ENCODE measurements around the gene MAGEA11.
"Not testable (repeated sequence)": the region's sequence is repeated elsewhere in the genome, so short reads cannot be mapped to it uniquely, and the experiment has no call there.

Gene MAGEA11, protein sequence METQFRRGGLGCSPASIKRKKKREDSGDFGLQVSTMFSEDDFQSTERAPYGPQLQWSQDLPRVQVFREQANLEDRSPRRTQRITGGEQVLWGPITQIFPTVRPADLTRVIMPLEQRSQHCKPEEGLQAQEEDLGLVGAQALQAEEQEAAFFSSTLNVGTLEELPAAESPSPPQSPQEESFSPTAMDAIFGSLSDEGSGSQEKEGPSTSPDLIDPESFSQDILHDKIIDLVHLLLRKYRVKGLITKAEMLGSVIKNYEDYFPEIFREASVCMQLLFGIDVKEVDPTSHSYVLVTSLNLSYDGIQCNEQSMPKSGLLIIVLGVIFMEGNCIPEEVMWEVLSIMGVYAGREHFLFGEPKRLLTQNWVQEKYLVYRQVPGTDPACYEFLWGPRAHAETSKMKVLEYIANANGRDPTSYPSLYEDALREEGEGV

DNA sequence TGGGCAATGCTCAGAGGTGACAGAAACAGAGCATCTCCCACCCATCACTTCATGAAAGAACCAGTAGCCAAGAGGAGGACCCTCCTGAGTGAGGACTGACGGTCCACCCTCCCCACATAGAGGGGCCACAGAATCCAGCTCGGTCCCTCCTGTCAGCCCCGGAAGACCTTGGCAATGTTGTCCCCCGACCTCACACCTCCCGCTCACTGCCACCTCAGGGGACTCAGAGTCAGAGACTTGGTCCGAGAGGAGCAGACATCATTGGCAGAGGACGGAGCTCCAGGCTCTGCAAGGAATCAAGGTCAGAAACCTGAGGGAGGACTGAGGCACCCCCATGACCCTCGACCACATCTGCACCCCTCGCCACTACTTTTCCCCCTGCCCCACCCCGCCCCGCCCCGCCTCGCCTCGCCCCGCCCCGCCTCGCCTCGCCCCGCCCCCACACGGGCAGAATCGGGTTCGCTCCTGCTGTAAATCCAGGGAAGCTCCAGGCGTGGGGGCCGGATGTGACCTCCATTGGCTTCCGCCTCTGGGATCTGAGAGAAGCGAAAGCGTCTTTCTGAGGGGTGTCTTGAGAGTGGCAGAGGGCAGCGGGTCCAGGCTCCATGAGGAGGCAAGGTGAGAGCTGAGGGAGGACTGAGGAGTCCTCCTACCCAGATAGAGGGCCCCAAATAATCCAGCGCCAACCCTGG is at the start of gene MAGEA11:
Gene MAGEA11 (plus strand): TSS at position 516 of the 692 bp plus-strand sequence. CDS start 1,100 bp downstream, outside the sequence.
- DNase-seq (ENCODE audit: low read depth in 2 of 2, low spot score in 1 of 2), result no peak

DNA sequence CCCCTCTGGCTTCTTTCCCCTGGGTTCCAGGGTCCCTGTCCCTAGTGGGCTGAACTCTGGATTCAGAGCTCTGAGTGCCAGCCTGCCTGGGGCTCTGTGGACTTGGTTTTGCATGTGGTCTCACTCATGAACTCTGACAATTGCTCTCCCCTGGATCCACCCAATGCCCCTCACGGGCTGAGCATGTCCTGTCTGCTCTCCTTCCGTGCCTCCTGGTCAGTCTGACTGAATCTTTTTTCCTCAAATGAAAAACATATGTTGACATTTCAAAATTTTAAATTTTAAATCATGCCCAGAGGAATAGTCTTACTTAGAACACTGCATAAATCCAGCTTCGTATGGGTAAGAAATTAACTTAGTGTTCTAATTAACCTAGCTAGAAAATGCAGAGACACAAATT is 36.8 kb upstream of the MAGEA11 start:
- DNase-seq (ENCODE audit: low read depth in 2 of 2, low spot score in 1 of 2), result not testable (repeated sequence)

DNA sequence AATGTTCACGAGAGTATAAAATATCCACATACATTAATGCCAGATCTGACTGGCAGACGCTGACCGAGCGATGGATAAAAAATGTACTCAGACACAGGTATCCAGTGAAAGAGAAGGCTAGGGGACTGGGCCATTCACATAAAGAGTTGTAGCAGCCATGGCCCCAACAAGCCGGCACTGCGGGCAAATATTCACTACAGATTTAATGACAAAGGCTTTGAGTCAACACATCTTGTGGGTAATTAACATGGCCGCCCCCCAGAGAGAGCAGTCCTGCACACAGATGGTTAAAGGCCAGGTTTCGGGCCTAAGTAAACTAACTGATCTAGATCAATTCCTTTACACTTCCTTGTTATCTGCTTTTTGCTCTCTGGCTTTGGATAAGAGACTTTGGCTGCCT is 36.3 kb upstream of the MAGEA11 start:
- not testable (repeated sequence) for DNase-seq (ENCODE audit: low read depth in 2 of 2, low spot score in 1 of 2)

DNA sequence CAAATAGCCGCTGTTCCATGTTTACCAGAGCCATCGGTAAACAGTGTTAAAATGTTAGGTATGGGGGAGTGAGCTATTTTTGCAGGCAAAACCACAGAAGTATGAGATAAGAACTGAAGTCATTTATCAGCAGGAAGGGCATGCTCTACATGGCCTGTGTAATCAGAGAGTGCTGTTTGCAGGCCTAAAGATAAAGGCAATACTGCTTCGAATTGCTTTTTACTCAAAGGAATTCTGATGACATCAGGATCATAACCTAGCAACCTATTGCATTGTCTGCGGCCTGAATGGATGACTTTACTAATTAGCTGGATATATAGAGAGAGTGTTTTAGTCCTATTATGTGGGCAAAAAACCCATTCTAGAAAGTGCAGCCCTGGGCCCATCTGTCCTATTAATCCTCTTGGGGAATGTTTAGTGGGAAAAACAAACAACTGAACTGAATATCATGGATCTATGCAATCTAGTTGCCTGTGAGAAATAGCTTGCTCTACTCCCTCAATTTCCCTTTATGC is 32.6 kb upstream of the MAGEA11 start:
- DNase-seq (ENCODE audit: low read depth in 2 of 2, low spot score in 1 of 2), result not testable (repeated sequence)

DNA sequence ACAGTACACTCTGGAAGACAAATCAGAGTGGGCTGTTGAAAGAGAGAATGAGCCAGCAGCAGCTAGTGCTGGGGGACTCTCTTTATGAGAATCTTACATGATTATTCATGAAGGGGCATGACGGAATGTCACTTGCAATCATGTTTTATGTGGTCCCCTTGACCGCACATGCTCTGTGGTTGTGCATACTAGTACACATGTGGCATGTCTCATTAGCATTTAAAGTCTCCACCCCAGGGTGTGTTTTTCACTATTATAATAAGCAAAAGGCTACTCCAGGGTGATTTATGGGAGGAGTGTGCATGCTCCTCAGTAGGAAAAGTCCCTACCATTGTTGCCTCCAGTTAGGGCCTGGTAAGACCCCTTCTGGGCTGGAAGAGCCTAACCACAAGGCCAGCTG is 30.7 kb upstream of the MAGEA11 start:
- DNase-seq (ENCODE audit: low read depth in 2 of 2, low spot score in 1 of 2), result no peak

DNA sequence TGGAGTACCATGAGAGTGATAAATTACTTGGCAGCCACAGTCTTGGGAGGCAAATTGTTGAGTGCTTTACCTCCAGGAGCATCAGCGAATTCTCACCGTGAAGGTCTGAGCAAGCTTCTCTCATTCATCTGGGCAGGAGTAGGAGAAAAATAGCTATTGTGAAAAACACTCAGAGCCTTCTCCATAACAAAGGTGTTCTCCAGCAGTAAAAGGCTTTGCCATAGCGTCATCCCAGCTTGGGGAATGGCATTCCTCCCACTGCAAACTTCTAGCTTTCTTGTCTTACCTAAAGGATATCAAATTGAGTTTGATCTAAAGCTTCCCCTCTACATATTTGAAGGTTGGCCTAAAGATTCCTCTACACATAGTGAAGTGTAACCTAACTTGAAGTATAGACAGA is 29.8 kb upstream of the MAGEA11 start:
- DNase-seq (ENCODE audit: low read depth in 2 of 2, low spot score in 1 of 2), result no peak

DNA sequence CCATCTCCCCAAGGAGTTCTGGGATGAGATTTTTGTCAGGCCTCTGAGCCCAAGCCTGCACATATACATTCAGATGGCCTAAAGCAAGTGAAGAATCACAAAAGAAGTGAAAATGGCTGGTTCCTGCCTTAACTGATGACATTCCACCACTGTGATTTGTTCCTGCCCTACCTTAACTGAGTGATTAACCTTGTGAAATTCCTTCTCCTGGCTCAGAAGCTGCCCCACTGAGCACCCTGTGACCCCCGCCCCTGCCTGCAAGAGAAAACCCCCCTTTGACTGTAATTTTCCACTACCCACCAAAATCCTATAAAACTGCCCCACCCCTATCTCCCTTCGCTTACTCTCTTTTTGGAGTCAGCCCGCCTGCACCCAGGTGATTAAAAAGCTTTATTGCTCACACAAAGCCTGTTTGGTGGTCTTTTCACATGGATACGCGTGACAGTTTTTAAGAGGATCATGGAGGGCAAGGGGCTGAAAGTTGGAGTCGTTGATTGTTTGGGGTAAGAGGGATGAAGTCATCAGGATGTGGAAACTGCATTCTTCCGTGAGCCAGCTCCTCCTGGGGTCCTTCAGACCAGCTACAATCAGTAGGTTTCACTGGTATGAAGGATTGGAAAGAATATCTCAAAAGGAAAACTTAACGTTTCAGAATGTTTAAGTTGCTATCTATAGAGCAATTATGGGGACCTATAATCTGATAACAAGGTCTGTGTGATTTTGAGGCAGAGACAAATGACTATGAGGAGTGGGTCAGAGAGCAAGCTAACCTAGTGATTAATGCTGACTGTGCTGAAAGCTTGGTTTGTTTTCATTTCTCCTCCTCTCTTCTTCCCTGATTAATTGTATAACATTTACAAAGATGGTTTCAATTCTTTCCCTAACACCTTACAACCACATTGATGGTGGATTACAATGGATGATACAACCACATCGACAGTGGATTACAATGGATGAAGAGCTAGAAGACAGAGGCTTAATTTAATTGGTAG is 28.6 kb upstream of the MAGEA11 start:
- DNase-seq (ENCODE audit: low read depth in 2 of 2, low spot score in 1 of 2), result no peak

DNA sequence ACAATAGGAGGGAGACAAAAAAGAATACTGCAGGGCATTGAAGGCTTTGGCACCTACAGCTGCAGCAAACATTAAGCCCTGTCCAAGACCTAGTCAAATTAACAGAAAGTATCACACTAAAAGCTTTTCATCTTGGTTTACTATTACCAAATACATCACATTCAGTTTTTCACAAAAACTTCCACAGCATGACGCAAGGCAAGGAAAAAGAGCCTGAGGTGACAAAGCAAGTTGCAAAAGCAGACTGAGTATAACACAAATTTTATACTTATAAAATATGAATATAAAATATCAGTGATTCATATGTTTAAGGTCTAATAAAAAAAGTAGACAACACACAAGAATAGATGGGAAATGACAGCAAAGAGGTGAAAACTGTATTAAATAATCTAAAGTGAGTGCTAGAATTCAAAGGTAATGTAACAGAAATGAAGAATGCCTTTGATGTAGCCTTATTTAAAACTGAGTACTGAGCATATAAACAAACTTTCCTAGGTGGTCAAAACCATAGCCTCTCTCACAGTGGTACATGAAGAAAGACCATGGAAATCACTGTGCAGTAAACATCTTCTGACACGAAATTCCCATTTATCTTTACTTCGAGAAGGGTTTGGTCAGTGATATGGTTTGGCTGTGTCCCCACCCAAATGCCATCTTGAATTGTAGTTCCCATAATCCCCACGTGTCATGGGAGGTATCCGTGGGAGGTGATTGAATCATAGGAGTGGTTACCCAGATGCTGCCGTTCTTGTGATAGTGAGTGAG is 27.7 kb upstream of the MAGEA11 start:
- DNase-seq (ENCODE audit: low read depth in 2 of 2, low spot score in 1 of 2), result no peak

DNA sequence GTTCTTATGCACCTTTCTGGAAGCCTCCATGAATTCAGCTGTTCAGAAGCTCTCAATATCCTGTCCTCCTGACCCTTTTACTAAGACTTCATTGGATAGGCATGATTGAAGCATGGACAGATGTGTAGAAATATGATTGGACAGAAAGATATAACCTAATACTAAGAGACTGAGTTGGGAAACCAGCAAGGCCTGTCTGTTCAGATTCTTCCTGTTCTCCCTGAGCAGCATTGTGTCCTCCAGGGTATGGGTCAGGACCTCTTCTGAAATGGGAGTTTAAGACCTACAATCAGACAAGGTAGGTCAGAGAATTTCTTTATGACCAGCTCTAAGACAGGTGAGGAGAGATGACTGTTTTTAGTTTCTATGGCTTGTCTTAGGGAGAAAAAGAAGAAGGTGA is 23.9 kb upstream of the MAGEA11 start:
- DNase-seq (ENCODE audit: low read depth in 2 of 2, low spot score in 1 of 2), result no peak

DNA sequence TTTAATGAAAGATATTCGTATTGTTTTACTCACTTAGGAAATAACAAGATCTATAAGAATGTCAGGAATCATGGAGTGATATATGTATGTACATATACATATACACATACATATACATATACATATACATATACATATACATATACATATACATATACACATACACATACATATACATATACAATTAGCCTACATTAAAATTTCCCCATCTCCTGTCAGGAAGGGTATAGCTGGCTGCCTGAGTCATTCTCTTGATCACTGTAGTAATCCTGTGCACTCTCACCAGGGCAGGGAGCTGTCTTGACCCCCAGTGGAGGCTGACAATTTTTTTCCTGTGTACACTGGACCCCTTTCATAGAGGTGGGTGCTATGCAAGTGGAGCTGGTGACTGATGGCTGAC is 23.3 kb upstream of the MAGEA11 start:
- no peak for DNase-seq (ENCODE audit: low read depth in 2 of 2, low spot score in 1 of 2)

DNA sequence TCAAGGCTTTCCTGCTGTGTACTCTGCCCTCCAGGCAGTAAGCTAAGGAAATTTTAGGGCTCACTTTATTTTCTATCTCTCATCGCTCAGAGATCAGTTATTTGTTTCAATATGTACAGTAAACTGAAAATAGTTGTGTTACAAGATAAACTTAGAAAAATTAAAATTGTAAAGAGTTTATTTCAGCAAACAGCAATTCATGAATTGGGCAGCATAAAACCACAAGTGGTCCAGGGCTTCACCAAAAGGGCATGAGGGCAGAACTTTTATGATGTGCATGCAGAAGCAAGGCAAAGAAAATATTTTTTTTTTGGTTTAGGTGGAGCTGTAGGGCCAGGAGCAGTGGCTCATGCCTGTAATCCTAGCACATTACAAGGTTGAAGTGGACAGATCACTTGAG is 20.1 kb upstream of the MAGEA11 start:
- no peak for DNase-seq (ENCODE audit: low read depth in 2 of 2, low spot score in 1 of 2)

DNA sequence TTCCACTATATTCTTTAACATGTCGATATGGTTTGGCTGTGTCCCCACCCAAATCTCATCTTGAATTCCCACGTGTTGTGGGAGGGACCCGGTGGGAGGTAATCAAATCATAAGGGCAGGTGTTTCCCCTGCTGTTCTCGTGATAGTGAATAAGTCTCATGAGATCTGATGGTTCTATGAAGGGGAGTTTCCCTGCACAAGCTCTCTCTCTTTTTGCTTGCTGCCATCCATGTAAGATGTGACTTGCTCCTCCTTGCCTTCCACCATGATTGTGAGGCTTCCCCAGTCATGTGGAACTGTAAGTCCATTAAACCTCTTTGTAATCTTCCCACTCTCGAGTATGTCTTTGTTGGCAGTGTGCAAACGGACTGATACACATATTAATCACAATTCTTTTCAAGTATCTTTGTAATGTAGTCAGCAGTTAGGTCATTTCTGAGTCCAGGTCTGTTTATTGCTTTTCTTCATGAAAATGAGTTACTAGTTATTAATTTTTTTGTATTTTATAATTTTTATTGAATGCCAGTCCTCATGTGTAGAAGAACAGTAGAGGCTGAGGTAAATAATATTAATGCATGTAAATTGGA is 19.1 kb upstream of the MAGEA11 start:
- not testable (repeated sequence) for DNase-seq (ENCODE audit: low read depth in 2 of 2, low spot score in 1 of 2)

DNA sequence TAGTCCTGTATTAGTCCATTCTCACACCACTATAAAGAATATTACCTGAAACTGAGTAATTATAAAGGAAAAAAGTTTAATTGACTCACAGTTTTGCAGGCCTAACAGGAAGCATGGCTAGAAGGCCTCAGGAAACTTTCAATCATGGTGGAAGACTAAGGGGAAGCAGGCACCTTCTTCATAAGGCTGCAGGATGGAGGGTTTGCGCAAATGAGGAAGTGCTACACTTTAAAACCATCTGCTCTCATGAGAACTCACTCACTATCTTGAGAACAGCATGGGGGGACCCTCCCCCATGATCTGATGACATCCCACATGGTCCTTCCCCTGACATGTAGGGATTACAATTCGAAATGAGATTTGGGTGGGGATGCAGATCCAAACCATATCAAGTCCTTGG is 12.1 kb upstream of the MAGEA11 start:
- DNase-seq (ENCODE audit: low read depth in 2 of 2, low spot score in 1 of 2), result no peak

DNA sequence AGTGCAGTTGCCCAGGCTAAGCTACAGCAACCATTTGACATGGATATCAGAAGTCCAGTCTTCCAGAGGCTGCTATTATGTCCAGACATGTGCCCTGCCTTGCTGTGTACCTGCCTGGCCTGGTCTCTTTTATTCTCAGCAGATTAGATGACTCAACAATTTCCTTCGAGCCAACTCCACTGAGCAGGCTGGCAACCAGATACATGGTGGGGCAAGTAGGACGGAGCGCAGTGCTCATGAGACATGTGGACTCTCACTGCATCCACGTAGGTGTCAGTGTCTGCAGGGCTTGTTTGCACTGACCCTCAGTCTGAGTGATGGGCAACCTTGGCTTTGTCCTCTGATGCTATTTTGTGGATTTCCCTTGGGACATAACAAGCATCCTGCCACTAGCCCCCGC is 7.2 kb upstream of the MAGEA11 start:
- DNase-seq (ENCODE audit: low read depth in 2 of 2, low spot score in 1 of 2), result no peak

DNA sequence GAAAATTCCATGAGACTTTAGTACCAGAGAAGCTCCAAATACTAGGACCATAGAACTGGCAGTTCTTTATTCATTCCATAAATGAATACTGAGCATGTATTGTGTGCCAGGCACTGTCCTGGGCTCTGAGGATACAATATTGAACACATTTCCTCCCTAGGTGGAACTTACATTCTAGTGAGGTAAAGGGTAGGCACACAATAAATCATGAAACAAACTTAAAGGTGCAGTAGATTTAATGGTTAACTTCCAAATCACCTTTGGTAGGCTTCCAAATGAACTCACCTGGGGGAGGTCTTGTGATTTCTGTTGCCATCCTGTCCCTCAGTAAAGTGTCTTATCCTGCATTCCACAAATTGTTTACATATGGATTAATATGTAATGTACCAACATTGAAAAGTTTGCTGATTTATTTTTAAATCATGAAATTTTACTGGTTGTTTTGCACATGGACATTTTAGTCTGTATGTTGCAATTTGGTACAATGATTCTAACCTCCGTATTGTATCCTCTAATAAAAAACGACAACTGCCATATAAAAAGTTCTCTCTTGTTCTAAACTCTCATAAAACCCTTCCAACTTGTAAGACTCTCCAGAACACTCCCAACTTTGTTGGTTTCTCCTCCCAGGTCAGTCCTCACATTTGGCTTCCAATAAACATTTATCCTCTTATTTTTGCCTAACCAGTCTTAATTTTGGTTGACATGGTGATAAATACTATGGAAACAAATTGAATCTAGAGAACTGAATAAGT is 4.5 kb upstream of the MAGEA11 start:
- DNase-seq (ENCODE audit: low read depth in 2 of 2, low spot score in 1 of 2), result no peak

DNA sequence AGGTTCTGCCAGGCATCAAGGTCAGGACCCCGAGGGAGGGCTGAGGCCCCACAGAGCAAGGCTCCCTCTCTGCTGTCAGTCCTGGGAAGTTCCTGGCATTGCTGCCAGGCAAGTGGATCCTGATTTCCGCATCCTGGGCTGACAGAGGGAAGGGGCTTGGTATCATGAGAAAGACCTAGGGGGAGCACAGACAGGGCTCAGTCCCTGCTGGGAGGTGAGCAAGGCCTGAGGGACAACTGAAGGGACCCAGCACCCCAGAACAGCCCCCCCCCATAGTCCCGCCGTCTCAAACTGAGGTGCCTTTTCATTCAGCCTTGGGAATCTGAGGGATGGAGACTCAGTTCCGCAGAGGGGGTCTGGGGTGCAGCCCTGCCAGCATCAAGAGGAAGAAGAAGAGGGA is 971 bp downstream of the MAGEA11 start:
- no peak for DNase-seq (ENCODE audit: low read depth in 2 of 2, low spot score in 1 of 2)

DNA sequence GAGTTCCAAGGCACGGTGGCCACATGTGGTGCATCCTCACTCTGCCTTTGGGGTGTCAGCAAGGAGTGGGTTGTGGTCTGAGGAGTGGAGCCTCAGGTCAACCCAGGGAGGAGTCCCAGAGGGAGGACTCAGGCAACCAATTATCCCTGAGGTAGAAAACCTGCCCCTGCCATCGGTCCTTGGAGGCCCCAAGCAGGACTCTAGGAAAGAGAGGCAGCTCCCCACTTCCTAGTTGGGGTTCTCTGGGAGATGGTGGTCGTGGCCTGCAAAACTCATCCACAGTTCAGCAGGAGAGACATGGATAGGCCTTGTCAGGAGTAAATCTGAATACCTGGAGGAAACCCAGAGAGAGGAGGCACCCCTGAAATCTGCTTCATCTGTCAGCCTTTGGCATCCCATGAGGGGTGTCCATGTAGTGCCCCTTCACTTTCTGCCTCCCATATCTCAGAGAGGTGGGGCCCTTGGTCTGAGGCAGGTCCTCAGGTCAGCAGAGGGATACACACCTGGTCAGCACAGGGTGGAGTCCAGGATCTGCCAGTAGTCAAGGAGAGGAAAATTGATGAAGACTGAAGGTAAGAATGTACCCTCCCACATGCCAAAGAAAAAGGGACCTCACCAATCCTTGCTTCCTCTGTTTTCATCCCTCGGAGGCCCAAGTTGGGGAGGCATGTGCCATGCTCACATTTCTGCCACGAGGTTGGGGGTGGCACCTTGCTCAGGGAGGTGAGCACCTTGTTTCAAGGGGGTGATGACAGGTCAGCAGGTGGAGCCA is 1.6 kb downstream of the MAGEA11 start:
- DNase-seq (ENCODE audit: low read depth in 2 of 2, low spot score in 1 of 2), result no peak

DNA sequence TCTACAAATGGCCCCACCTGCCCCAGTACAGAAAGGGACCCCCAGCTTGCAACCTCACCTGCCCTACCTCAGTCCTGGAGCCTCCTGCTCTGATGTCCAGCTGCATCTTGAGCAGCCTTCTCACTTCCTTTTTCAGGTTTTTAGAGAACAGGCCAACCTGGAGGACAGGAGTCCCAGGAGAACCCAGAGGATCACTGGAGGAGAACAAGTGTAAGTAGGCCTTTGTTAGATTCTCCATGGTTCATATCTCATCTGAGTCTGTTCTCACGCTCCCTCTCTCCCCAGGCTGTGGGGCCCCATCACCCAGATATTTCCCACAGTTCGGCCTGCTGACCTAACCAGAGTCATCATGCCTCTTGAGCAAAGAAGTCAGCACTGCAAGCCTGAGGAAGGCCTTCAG is 3.6 kb downstream of the MAGEA11 start:
- no peak for DNase-seq (ENCODE audit: low read depth in 2 of 2, low spot score in 1 of 2)

DNA sequence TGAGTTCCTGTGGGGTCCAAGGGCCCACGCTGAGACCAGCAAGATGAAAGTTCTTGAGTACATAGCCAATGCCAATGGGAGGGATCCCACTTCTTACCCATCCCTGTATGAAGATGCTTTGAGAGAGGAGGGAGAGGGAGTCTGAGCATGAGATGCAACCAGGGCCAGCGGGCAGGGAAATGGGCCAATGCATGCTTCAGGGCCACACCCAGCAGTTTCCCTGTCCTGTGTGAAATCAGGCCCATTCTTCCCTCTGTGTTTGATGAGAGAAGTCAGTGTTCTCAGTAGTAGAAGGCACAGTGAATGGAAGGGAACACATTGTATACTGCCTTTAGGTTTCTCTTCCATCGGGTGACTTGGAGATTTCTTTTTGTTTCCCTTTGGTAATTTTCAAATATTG is 4.8 kb downstream of the MAGEA11 start:
- DNase-seq (ENCODE audit: low read depth in 2 of 2, low spot score in 1 of 2), result no peak

All from stimulated activated CD8-positive, alpha-beta memory T cell treated with anti-CD3 and anti-CD28 coated beads, Interleukin-4, amount 100 ng/mL, for 1 hour (primary cell).